ENCODE data around the gene NEIL1. TPM values are rescaled to one million over a fixed set of nuclear protein-coding genes. Genes with fewer than 3 reads are reported as not detected.

The NEIL1 gene
- total and polyA plus RNA-seq, 2 of the 8 experiments (the other 6 are each of a cell fraction or from before 2014, with no cell fraction given), result 10.4 to 10.9 TPM

GRCh38 chr15:75306188-75306587 is 40.7 kb upstream of the NEIL1 start:
- Histone ChIP-seq H4K20me1 (replicated peaks in 1 of 2; ENCODE audit: control insufficient read depth in 1 of 2, insufficient read depth in 2 of 2, low read length in 2 of 2) (no peaks in the 10 kb centered on the region), H3K4ac (replicated peaks; ENCODE audit: insufficient read length, low read depth, low read length) (no peak overlapping the region), H3K9ac (replicated peaks in 1 of 4; ENCODE audit: extremely low read depth in 1 of 4, low read depth in 3 of 4, low read length in 3 of 4) (no peak overlapping the region), H2AK5ac (ENCODE audit: low read depth, low read length) (no peak overlapping the region), H4K5ac (ENCODE audit: insufficient read length, low read depth, low read length) (no peak overlapping the region), H2AFZ (ENCODE audit: low read length) (no peak overlapping the region), H3K18ac (ENCODE audit: extremely low read depth, low read length) (no peak overlapping the region), H3K27me3 (replicated peaks in 1 of 4; ENCODE audit: control insufficient read depth in 3 of 4, extremely low read depth in 1 of 4, insufficient read depth in 3 of 4, low read length in 3 of 4) (no peaks in the 10 kb centered on the region), H2BK20ac (ENCODE audit: low read length) (no peak overlapping the region), H3K79me1 (ENCODE audit: low read depth, low read length) (no peaks in the 10 kb centered on the region), H3K56ac (replicated peaks; ENCODE audit: insufficient read length, low read depth, low read length) (no peak overlapping the region), H3K27ac (ENCODE audit: low read depth, low read length) (no peak overlapping the region), H3K9me3 (ENCODE audit: insufficient read depth in 2 of 2, low read depth in 1 of 2, low read length in 1 of 2) (no peaks in the 10 kb centered on the region), H3K4me2 (ENCODE audit: insufficient read depth in 1 of 2, low read depth in 2 of 2, low read length in 2 of 2) (no peak overlapping the region), H2BK5ac (ENCODE audit: low read depth, low read length) (no peak overlapping the region), H2BK12ac (ENCODE audit: low read depth, low read length) (no peak overlapping the region), H3K14ac (ENCODE audit: insufficient read length) (no peak overlapping the region), H4K91ac (replicated peaks; ENCODE audit: insufficient read length, low read length) (no peak overlapping the region), H3K36me3 (ENCODE audit: control insufficient read depth in 2 of 4, insufficient read depth in 4 of 4, low read length in 3 of 4) (no peaks in the 10 kb centered on the region), H3K4me1 (replicated peaks in 1 of 4; ENCODE audit: control insufficient read depth in 3 of 4, insufficient read depth in 4 of 4, low read length in 3 of 4) (no peaks in the 10 kb centered on the region), H4K8ac (ENCODE audit: extremely low read depth, insufficient read depth, low read length) (no peak overlapping the region), H3K23ac (ENCODE audit: insufficient read length) (no peak overlapping the region), H3K4me3 (ENCODE audit: extremely low read depth in 1 of 4, insufficient read depth in 2 of 4, low read depth in 3 of 4, low read length in 4 of 4) (no peak overlapping the region), H2BK15ac (ENCODE audit: low read length) (no peak overlapping the region), H2BK120ac (replicated peaks; ENCODE audit: low read depth, low read length) (no peak overlapping the region), H3K79me2 (ENCODE audit: control insufficient read depth in 1 of 2, insufficient read depth in 2 of 2, low read length in 2 of 2) (no peaks in the 10 kb centered on the region), H3K23me2 (ENCODE audit: low read depth, low read length) (no peaks in the 10 kb centered on the region)
- POLR2A ChIA-PET (ENCODE audit: partially characterized antibody), result interaction anchor here (0.6 kb wide), 1 partner anchor 91 kb away, joined by 3 read pairs; no protein-coding TSS in a partner anchor
- CTCF ChIA-PET (ENCODE audit: partially characterized antibody), result interaction anchor here (0.7 to 3.4 kb wide), 7 partner anchors 31 to 276 kb away, joined by 3 to 35 read pairs (median 3); no protein-coding TSS in a partner anchor
- FAIRE-seq, result no peak
- WGBS, 2 experiments (ENCODE audit: extremely low coverage in 1 of 2, insufficient coverage in 1 of 2, insufficient read length in 1 of 2, insufficient replicate concordance in 2 of 2, low coverage in 1 of 2, low lambda C conversion rate in 2 of 2, missing lambda C conversion rate in 1 of 2), result 90% methylated on average over 3 of the region's 3 CpGs; no CpG with 5 or more reads in 1 of the 2 experiments
- DNase-seq (ENCODE audit: low read depth in 1 of 2, low spot score in 2 of 2), result no peak
- no peak for TF ChIP-seq SAP30 (IDR thresholded peaks at IDR 0.05; ENCODE audit: insufficient read depth, insufficient replicate concordance, low read length)
- TF ChIP-seq TAF7 (optimal IDR thresholded peaks at IDR 0.05; ENCODE audit: borderline replicate concordance, low read depth, low read length), result no peak
- no peak for TF ChIP-seq CTBP2 (IDR thresholded peaks at IDR 0.05; ENCODE audit: borderline replicate concordance, insufficient read depth, insufficient read length, low read length)
- TF ChIP-seq POLR2A (IDR thresholded peaks at IDR 0.05; ENCODE audit: control extremely low read depth in 1 of 2, low read depth in 2 of 2, low read length in 2 of 2), result no peak
- no peak for TF ChIP-seq TBP (IDR thresholded peaks at IDR 0.05; ENCODE audit: low read depth, low read length)
- no peak for TF ChIP-seq JUND (IDR thresholded peaks at IDR 0.05; ENCODE audit: low read length)
- TF ChIP-seq SIRT6 (IDR thresholded peaks at IDR 0.05; ENCODE audit: low read length), result no peak
